GM18867 (cell line): ENCODE results near the gene KIAA0232.
A peak's percentile ranks its signal among the peaks of the same experiment; 100 is the strongest.
"Not testable (repeated sequence)": the region's sequence is repeated elsewhere in the genome, so short reads cannot be mapped to it uniquely, and the experiment has no call there.

Experiments used
- ATAC-seq: cut with Tn5 transposase; IDR thresholded peaks from one replicate; pipeline ENCODE4 v1.9.1; 2021; ENCODE audit warnings: mild to moderate bottlenecking, moderate library complexity; ENCODE audit not compliant: unreplicated experiment

KIAA0232 gene

GRCh38 chr4:6896035-6896434 lies 113.5 kb downstream of the KIAA0232 start:
- no peak for ATAC-seq

- no peak for ATAC-seq
Observed at GRCh38 chr4:6898763-6899162, 116.2 kb downstream of the KIAA0232 start.

DNA sequence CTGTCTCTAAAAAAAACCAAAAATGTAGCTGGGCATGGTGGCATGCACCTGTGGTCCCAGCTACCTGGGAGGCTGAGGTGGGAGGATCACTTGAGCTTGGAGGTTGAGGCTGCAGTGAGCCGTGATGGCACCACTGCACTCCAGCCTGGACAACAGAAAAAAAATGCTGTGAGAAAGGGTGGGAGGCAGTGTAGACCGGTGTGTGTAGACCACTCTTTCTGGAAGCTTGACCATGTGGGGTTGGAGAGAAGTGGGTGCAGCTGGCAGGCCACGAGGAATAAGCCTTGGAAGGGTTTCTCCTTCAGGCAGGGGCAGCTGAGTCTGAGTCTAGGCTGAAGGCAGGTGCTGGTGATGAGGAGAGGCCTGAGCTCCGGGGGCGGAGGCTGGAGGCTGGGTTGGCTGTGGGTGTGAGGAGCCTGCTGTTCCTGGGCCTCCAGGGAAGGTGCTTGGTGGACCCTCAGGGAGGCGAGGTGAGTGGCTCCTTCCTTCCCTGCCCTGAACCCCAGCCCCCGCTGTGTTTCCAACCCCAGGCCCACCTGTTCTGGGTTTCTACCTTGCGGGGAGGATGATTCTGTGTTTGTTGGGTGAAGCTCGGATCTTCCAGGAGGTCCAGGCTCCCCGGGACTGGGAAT lies 117.8 kb downstream of the KIAA0232 start:
- ATAC-seq: no peak

- ATAC-seq: no peak
Observed at GRCh38 chr4:6900956-6901355, 118.4 kb downstream of the KIAA0232 start.

DNA sequence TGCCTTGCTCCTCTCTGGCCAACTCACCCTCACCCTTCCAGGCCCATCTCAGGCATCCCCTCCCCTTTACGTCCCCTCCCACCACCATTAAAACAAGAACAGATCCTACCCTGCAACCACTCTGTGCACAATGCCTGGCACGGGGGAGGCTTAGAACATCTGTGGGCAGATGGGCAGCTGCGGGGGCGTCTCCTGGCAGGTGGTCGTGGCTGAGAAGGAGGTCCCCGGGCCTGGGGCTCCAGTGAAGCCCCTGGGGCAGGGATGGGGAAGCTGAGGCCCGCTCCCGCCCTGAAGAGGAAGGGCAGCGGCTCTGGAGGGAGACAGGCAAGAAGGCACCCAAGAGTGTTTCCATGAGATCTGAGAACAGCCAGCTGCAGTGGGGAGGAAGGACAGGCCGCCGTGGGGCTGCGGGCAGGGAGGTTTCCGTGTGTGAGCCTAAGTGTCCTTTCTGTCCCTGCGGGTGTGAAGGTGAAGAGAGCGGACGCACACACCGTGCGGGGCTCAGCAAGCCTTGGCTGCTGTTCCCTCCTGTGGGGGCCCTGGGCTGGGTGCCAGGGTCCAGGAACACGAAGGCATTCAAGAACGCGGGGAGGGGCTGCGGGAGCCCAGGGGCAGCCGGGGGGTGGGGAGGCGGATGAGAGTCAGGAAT lies 119.3 kb downstream of the KIAA0232 start:
- ATAC-seq: no peak

- ATAC-seq: no peak
Observed at GRCh38 chr4:6902318-6903042, 120.0 kb downstream of the KIAA0232 start.

GRCh38 chr4:6905516-6906445 lies 123.3 kb downstream of the KIAA0232 start:
- ATAC-seq: no peak

DNA sequence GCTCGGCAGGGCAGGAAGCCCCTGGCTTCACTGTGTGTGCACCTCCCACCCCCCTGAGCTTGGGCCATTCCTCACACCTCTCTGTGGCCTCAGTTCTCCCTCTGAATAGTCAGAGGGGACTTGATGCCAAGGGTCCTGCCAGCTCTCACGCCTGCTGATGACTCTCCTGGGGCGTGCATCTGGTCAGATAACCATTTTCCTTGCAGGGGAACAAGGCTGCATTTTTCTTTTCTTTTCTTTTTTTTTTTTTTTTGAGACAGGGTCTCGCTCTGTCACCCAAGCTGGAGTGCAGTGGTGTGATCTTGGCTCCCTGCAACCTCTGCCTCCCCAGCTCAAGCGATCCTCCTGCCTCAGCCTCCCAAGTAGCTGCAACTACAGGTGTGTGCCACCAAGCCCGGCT lies 124.0 kb downstream of the KIAA0232 start:
- ATAC-seq: not testable (repeated sequence)

DNA sequence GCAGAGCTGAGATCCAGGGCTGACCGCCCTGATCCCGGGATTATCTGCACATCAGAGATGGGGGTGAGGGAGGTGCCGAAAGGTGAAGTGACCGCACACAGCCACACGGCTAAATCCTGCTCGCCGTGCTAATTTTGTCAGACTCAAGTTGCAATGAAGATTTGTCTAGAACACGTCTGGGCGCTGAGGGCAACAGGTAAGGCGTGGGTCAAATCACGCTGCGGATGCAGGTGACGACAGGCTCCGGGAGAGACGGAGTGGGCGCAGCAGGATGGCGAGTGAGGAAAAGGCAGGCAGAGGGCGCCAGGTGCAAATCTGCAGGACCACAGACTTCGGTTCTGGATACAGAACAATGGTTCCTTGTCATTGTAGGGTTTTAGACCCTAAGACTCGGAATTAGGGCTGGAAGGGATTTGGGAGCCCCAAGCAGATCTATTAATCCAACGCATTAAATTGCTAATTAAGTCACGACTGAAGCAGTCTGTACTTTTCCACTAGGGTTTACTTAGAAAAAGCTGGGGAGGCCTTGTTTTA lies 125.2 kb downstream of the KIAA0232 start:
- no peak for ATAC-seq

GRCh38 chr4:6908432-6909112 lies 126.0 kb downstream of the KIAA0232 start:
- ATAC-seq: no peak

GRCh38 chr4:6909113-6909969 lies 126.8 kb downstream of the KIAA0232 start, which contains the start of gene TBC1D14:
TBC1D14 (plus strand) TSS chr4:6909826; CDS start chr4:6923390, 13,564 bp downstream.
- peak; percentile 87 for ATAC-seq

DNA sequence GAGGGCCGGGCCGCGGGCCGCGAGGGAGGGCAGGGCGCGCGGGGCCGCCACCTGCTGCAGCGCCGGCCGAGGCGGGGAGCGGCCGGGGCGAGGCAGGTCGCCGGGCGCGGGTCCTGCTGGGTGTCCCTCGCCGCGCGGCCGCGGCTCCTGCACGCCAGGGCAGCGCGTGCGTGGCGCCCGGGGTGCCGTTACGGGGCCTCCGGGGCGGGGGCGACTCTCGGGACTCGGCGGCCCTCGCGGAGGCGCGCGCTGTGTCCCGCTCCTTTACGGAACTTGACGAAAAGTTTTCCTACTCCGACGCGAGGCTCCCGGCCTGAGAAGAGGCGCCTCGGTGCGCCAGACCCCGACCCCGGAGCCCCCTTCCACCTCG lies 127.4 kb downstream of the KIAA0232 start:
- peak; percentile 45 for ATAC-seq

GRCh38 chr4:6910340-6910959 lies 127.9 kb downstream of the KIAA0232 start:
- no peak for ATAC-seq

GRCh38 chr4:6910960-6911874 lies 128.7 kb downstream of the KIAA0232 start:
- ATAC-seq: no peak

DNA sequence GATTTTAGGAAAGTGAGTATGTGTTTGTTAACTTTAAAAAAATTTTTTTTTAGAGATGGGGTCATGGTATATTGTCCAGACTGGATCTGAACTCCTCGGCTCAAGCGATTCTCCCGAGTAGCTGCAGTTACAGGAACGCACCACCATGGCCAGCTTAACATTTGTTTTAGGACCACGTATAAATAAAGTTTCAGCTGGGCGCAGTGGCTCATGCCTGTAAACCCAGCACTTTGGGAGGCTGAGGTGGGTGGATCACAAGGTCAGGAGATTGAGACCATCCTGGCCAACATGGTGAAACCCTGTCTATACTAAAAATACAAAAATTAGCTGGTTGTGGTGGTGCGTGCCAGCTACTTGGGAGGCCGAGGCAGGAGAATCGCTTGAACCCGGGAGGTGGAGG lies 129.4 kb downstream of the KIAA0232 start:
- ATAC-seq: not testable (repeated sequence)

DNA sequence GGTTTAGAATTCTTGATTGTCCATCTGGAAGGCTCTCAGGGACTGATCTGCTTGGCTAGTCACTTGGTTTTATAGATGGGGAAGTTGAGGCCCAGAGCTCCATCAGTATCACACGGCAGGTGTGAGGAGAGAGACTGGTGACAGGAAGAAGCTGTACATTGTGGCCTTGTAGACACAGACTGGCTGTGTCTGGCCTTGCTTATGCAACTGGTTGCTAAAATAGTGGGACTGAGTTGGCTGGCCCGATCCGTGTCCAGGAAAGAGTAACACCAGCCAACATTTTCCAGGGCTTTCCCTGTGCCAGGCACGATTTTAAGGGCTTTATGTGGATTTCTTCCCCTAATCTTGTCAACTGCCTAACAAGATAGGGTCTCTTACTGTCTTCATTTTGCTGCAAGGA lies 129.9 kb downstream of the KIAA0232 start:
- ATAC-seq: no peak

GRCh38 chr4:6913350-6913905 lies 130.9 kb downstream of the KIAA0232 start:
- ATAC-seq: no peak
